ENCODE data around the gene PAPPA2. TPM values are rescaled to one million over a fixed set of nuclear protein-coding genes. Genes with fewer than 3 reads are reported as not detected.

PAPPA2 gene
- total and polyA plus RNA-seq, 9 donors = 0.01 to 0.69 (median 0.32) TPM; not detected in 4

DNA sequence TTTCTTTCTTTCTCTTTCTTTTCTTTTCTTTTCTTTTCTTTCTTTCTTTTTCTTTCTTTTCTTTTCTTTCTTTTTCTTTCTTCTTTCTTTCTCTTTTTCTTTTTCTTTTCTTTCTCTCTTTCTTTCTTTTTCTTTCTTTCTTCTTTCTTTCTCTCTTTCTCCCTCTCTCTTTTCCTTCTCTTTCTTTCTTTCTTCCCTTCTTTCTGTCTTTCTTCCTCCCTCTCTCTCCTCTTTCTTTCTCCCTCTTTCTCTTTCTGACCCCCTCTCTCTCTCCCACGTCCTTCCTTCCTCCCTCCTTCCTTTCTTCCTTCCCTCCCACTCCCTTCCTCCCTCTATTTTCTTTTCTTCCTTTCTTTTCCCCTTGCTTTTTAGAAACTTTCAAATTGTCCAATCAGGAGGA lies 333.6 kb downstream of the PAPPA2 start:
- no peak for DNase-seq
- Histone ChIP-seq H3K36me3 (no peaks in the 10 kb centered on the region), H3K27me3 (no peaks in the 10 kb centered on the region), H3K4me3 (no peak overlapping the region), H3K27ac (no peak overlapping the region), H3K4me1 (ENCODE audit: insufficient read depth) (no peaks in the 10 kb centered on the region), H3K9me3 (no peaks in the 10 kb centered on the region)
- 44 to 65% (median 61%) methylated on average over 1 of the region's 1 CpG for WGBS, 3 donors
- TF ChIP-seq POLR2A (IDR thresholded peaks at IDR 0.05) (no peak), EP300 (IDR thresholded peaks at IDR 0.05) (no peak)
- TF ChIP-seq, protein P1, sequence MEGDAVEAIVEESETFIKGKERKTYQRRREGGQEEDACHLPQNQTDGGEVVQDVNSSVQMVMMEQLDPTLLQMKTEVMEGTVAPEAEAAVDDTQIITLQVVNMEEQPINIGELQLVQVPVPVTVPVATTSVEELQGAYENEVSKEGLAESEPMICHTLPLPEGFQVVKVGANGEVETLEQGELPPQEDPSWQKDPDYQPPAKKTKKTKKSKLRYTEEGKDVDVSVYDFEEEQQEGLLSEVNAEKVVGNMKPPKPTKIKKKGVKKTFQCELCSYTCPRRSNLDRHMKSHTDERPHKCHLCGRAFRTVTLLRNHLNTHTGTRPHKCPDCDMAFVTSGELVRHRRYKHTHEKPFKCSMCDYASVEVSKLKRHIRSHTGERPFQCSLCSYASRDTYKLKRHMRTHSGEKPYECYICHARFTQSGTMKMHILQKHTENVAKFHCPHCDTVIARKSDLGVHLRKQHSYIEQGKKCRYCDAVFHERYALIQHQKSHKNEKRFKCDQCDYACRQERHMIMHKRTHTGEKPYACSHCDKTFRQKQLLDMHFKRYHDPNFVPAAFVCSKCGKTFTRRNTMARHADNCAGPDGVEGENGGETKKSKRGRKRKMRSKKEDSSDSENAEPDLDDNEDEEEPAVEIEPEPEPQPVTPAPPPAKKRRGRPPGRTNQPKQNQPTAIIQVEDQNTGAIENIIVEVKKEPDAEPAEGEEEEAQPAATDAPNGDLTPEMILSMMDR (IDR thresholded peaks at IDR 0.05) = no peak
- intact Hi-C loops (cut with DNase I) = no loop called here

DNA sequence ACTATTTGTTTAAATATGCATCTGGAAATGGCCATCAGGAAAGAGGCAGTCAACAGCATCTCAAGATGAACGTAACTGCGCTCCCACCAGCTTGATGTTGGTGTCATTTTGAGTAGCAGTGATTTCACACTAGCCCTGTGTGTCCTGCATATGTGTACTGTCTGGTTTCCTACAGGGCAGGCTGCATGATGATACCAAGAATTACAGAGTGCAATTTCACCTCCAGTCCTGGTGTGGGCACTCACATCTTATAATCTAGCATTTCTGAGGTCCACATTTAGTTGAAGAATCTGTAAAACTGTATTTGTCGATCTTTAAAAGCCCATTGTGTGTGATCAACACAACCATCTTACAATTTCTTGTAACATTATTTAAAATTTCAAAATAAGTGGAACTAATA lies 336.4 kb downstream of the PAPPA2 start:
- no peak for DNase-seq
- intact Hi-C loops (cut with DNase I) = no loop called here
- no peaks in the 10 kb centered on the region for H3K27me3 ChIP-seq
- no peak overlapping the region for H3K4me3 ChIP-seq
- no peaks in the 10 kb centered on the region for H3K9me3 ChIP-seq
- H3K4me1 ChIP-seq (ENCODE audit: insufficient read depth) = no peaks in the 10 kb centered on the region
- 91 to 95% (median 94%) methylated on average over 3 of the region's 3 CpGs for WGBS, 3 donors
- no peaks in the 10 kb centered on the region for H3K36me3 ChIP-seq
- H3K27ac ChIP-seq = no peak overlapping the region
- TF ChIP-seq, protein P1 (IDR thresholded peaks at IDR 0.05) = no peak
- no peak for TF ChIP-seq POLR2A (IDR thresholded peaks at IDR 0.05)

DNA sequence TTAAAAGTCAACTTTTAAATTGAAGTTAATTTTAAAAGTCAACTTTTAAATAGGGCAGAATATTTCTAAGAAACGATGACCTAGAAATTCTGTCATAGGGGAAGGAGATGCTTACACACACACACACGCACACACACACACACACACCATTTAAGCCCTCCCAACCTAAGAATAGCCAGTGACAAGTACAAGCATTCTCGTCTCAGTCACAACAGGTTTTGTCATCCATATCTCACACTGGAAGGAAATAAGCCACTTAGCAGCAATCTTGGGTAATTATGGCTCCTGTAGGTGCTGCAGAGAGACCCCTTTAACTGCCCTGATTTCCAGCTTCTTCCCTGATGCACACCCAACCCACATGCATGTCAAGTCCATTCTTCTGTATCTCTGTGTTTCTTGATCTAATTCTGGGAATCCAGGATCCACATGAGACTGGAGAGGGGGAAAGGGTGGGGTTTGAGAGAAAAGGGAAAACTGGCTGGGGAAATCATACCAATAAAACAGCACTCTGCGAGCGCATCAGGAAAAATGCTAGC lies 338.1 kb downstream of the PAPPA2 start:
- Histone ChIP-seq H3K27ac (no peak overlapping the region), H3K36me3 (no peaks in the 10 kb centered on the region), H3K4me3 (no peak overlapping the region), H3K27me3 (no peaks in the 10 kb centered on the region), H3K4me1 (ENCODE audit: insufficient read depth) (no peaks in the 10 kb centered on the region), H3K9me3 (no peaks in the 10 kb centered on the region)
- TF ChIP-seq EP300 (IDR thresholded peaks at IDR 0.05) (no peak), POLR2A (IDR thresholded peaks at IDR 0.05) (no peak)
- TF ChIP-seq, protein P1 (IDR thresholded peaks at IDR 0.05) = no peak
- 44 to 51% (median 46%) methylated on average over 5 of the region's 5 CpGs for WGBS, 3 donors
- DNase-seq = no peak
- intact Hi-C loops (cut with DNase I) = no loop called here

DNA sequence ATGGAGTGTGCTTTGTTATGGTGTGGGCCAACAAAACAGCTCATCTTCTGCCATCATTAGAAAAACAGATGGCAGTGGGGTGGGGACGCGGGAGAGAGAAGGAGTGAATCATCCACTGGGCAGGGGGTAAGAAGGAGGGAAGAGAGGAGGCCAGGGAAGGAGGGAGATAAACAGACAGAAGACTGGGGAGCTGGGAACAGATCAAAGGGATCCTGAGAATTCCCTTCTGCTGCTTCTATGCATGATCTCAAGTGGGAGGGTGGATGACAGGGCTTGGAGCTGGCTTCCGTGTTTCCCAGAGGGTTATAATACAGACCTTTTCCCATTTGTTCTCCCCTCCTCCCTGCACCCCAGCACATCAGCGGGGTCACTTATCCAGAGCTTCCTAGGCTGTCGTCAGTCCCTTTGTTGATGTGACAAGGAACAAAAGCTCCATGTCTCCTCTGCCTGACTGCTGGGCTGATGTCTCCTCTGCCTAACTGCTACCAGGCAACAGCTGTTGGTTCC lies 338.6 kb downstream of the PAPPA2 start:
- peak in 1 of 5 donors; percentile 14 for DNase-seq
- no peaks in the 10 kb centered on the region for H3K9me3 ChIP-seq
- no peak overlapping the region for H3K27ac ChIP-seq
- 0 to 6% (median 2%) methylated on average over 5 of the region's 5 CpGs for WGBS, 3 donors
- TF ChIP-seq, protein P1 (IDR thresholded peaks at IDR 0.05) = no peak
- TF ChIP-seq POLR2A (IDR thresholded peaks at IDR 0.05) (no peak), EP300 (IDR thresholded peaks at IDR 0.05) (no peak)
- H3K27me3 ChIP-seq = no peaks in the 10 kb centered on the region
- no peaks in the 10 kb centered on the region for H3K36me3 ChIP-seq
- intact Hi-C loops (cut with DNase I) = no loop called here
- H3K4me3 ChIP-seq = no peak overlapping the region
- H3K4me1 ChIP-seq (ENCODE audit: insufficient read depth) = no peaks in the 10 kb centered on the region
